Measurements from ENCODE around the gene CCDC93.

GRCh38 chr2:117976581-117976980 lies 37.3 kb downstream of the CCDC93 start:
- TF ChIP-seq, protein P1, sequence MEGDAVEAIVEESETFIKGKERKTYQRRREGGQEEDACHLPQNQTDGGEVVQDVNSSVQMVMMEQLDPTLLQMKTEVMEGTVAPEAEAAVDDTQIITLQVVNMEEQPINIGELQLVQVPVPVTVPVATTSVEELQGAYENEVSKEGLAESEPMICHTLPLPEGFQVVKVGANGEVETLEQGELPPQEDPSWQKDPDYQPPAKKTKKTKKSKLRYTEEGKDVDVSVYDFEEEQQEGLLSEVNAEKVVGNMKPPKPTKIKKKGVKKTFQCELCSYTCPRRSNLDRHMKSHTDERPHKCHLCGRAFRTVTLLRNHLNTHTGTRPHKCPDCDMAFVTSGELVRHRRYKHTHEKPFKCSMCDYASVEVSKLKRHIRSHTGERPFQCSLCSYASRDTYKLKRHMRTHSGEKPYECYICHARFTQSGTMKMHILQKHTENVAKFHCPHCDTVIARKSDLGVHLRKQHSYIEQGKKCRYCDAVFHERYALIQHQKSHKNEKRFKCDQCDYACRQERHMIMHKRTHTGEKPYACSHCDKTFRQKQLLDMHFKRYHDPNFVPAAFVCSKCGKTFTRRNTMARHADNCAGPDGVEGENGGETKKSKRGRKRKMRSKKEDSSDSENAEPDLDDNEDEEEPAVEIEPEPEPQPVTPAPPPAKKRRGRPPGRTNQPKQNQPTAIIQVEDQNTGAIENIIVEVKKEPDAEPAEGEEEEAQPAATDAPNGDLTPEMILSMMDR (IDR thresholded peaks at IDR 0.05; ENCODE audit: low read depth, low read length), result no peak
- TF ChIP-seq POLR2A (IDR thresholded peaks at IDR 0.05; ENCODE audit: extremely low read depth, insufficient read length) (no peak), MAX (IDR thresholded peaks at IDR 0.05; ENCODE audit: low read depth, low read length) (no peak), MYC (IDR thresholded peaks at IDR 0.05; ENCODE audit: low read depth, low read length) (no peak)
